Measurements from ENCODE around the gene NOL3. TPM values are rescaled to one million over a fixed set of nuclear protein-coding genes. Genes with fewer than 3 reads are reported as not detected.
"Not testable (repeated sequence)": the region's sequence is repeated elsewhere in the genome, so short reads cannot be mapped to it uniquely, and the experiment has no call there.

NOL3 gene
- total RNA-seq (2.3 TPM), polyA plus RNA-seq (28.2 TPM)
- long read RNA-seq, donor 1, result 0 reads
- long read RNA-seq, donor 2, result 0 reads
- long read RNA-seq, donor 3, partial matches to known transcripts, result 0 of 1 reads
- long read RNA-seq, donor 3, other reads (novel, unspliced or antisense), result 0 of 1 reads
- long read RNA-seq, donor 4, result 0 reads
- long read RNA-seq, donor 5, partial matches to known transcripts, result 6 of 7 reads
- long read RNA-seq, donor 5, other reads (novel, unspliced or antisense), result 0 of 7 reads
- long read RNA-seq, donor 6, partial matches to known transcripts, result 0 of 1 reads
- long read RNA-seq, donor 6, other reads (novel, unspliced or antisense), result 0 of 1 reads
- long read RNA-seq, donor 7, result 0 reads
- long read RNA-seq, donor 8, result 0 reads
- long read RNA-seq, donor 9, result 0 reads
- long read RNA-seq, donor 10, result 0 reads

- peaks cover 6 to 24% of the 10 kb centered on the region in 2 donors for H3K4me1 ChIP-seq (ENCODE audit: control insufficient read depth in 2 of 2, insufficient read depth in 2 of 2, low read length in 2 of 2)
These were observed at the start of gene NOL3 for GRCh38 chr16:67170168-67170948. Gene NOL3 (plus strand): TSS chr16:67170538.

DNA sequence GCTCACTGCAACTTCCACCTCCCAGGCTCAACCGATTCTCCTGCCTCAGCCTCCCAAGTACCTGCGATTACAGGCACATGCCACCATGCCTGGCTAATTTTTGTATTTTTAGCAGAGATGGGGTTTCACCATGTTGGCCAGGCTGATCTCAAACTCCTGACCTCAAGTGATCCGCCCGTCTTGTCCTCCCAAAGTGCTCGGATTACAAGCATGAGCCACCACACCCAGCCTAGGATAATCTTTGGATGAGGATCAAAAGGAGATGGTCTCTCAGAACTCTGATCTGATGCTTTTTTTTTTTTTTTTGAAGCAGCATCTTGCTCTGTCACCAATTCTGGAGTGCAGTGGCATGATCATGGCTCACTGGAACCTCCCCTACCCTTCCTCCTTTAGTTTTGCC is 47.5 kb upstream of the NOL3 start:
- not testable (repeated sequence) for H3K27me3 ChIP-seq (ENCODE audit: control insufficient read depth in 2 of 2, insufficient read depth in 1 of 2, low read length in 1 of 2); H3K4me3 ChIP-seq (ENCODE audit: low read length in 2 of 2); H3K9me3 ChIP-seq (ENCODE audit: control insufficient read depth in 2 of 2, insufficient read depth in 1 of 2, low read length in 1 of 2); DNase-seq (ENCODE audit: low read depth in 6 of 9, low spot score in 9 of 9); H3K4me1 ChIP-seq (ENCODE audit: control insufficient read depth in 2 of 2, insufficient read depth in 2 of 2, low read length in 2 of 2)
- Histone ChIP-seq H3K36me3 (ENCODE audit: control insufficient read depth in 2 of 2, insufficient read depth in 2 of 2, low read length in 1 of 2) (peaks cover 31 to 35% of the 10 kb centered on the region in 2 donors), H3K27ac (ENCODE audit: low read depth in 1 of 2, low read length in 1 of 2) (peak overlapping the region in 1 of 2 donors; percentile 42)
- WGBS, result 96% methylated on average over 5 of the region's 5 CpGs

More at GRCh38 chr16:67170168-67170948, at the start of gene NOL3:
- Histone ChIP-seq H3K27me3 (ENCODE audit: control insufficient read depth in 2 of 2, insufficient read depth in 1 of 2, low read length in 1 of 2) (peaks cover 87 to 100% of the 10 kb centered on the region in 2 donors), H3K4me3 (ENCODE audit: low read length in 2 of 2) (peak within 1 kb of the TSS in 1 of 2 donors; percentile 35), H3K27ac (ENCODE audit: low read depth in 1 of 2, low read length in 1 of 2) (peak within 1 kb of the TSS; percentile 17 to 72), H3K9me3 (ENCODE audit: control insufficient read depth in 2 of 2, insufficient read depth in 1 of 2, low read length in 1 of 2) (peaks cover 1 to 14% of the 10 kb centered on the region in 2 donors), H3K36me3 (ENCODE audit: control insufficient read depth in 2 of 2, insufficient read depth in 2 of 2, low read length in 1 of 2) (no peaks in the 10 kb centered on the region)
- no peak for DNase-seq (ENCODE audit: low read depth in 6 of 9, low spot score in 9 of 9)
- 2% methylated on average over 50 of the region's 50 CpGs for WGBS

DNA sequence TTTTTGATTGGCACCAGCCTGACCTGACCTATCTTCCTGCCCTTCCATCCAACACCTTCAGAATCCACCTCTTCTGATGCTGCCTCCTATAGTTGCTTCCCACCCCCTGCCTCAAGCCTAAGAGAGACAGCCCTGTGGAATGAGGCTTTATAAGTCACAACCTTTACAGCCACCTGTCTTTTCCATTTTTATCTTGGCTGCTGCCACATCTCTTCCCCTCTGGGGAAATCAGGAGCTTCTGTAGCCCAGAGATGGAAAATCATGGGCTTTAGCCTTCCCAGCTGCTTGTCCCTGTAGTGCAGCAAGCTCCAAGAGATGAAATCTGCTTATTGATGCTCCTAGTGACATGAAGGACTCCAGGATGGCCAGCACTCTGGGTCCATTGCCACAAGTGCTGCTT is 41.9 kb upstream of the NOL3 start:
- peaks cover 25 to 33% of the 10 kb centered on the region in 2 donors for H3K36me3 ChIP-seq (ENCODE audit: control insufficient read depth in 2 of 2, insufficient read depth in 2 of 2, low read length in 1 of 2)

GRCh38 chr16:67128887-67129286 is 41.5 kb upstream of the NOL3 start:
- 98% methylated on average over 3 of the region's 3 CpGs for WGBS

More for the DNA sequence above, 41.9 kb upstream of the NOL3 start:
- H3K4me1 ChIP-seq (ENCODE audit: control insufficient read depth in 2 of 2, insufficient read depth in 2 of 2, low read length in 2 of 2), result no peaks in the 10 kb centered on the region
- no peaks in the 10 kb centered on the region for H3K9me3 ChIP-seq (ENCODE audit: control insufficient read depth in 2 of 2, insufficient read depth in 1 of 2, low read length in 1 of 2)
- H3K4me3 ChIP-seq (ENCODE audit: low read length in 2 of 2), result no peak overlapping the region
- H3K27ac ChIP-seq (ENCODE audit: low read depth in 1 of 2, low read length in 1 of 2), result no peak overlapping the region
- H3K27me3 ChIP-seq (ENCODE audit: control insufficient read depth in 2 of 2, insufficient read depth in 1 of 2, low read length in 1 of 2), result no peaks in the 10 kb centered on the region
- no peak for DNase-seq (ENCODE audit: low read depth in 6 of 9, low spot score in 9 of 9)

GRCh38 chr16:67129422-67129821 is 40.9 kb upstream of the NOL3 start:
- DNase-seq (ENCODE audit: low read depth in 6 of 9, low spot score in 9 of 9), result no peak
- peaks cover 31 to 33% of the 10 kb centered on the region in 2 donors for H3K36me3 ChIP-seq (ENCODE audit: control insufficient read depth in 2 of 2, insufficient read depth in 2 of 2, low read length in 1 of 2)
- no peaks in the 10 kb centered on the region for H3K4me1 ChIP-seq (ENCODE audit: control insufficient read depth in 2 of 2, insufficient read depth in 2 of 2, low read length in 2 of 2)

More at GRCh38 chr16:67128887-67129286, 41.5 kb upstream of the NOL3 start:
- H3K4me3 ChIP-seq (ENCODE audit: low read length in 2 of 2), result no peak overlapping the region
- H3K4me1 ChIP-seq (ENCODE audit: control insufficient read depth in 2 of 2, insufficient read depth in 2 of 2, low read length in 2 of 2), result no peaks in the 10 kb centered on the region
- H3K27ac ChIP-seq (ENCODE audit: low read depth in 1 of 2, low read length in 1 of 2), result no peak overlapping the region
- peaks cover 27 to 31% of the 10 kb centered on the region in 2 donors for H3K36me3 ChIP-seq (ENCODE audit: control insufficient read depth in 2 of 2, insufficient read depth in 2 of 2, low read length in 1 of 2)
- no peak for DNase-seq (ENCODE audit: low read depth in 6 of 9, low spot score in 9 of 9)
- H3K9me3 ChIP-seq (ENCODE audit: control insufficient read depth in 2 of 2, insufficient read depth in 1 of 2, low read length in 1 of 2), result no peaks in the 10 kb centered on the region
- no peaks in the 10 kb centered on the region for H3K27me3 ChIP-seq (ENCODE audit: control insufficient read depth in 2 of 2, insufficient read depth in 1 of 2, low read length in 1 of 2)

GRCh38 chr16:67137605-67138004 is 32.7 kb upstream of the NOL3 start:
- no peak overlapping the region for H3K27ac ChIP-seq (ENCODE audit: low read depth in 1 of 2, low read length in 1 of 2)
- no peaks in the 10 kb centered on the region for H3K4me1 ChIP-seq (ENCODE audit: control insufficient read depth in 2 of 2, insufficient read depth in 2 of 2, low read length in 2 of 2)
- no peaks in the 10 kb centered on the region for H3K9me3 ChIP-seq (ENCODE audit: control insufficient read depth in 2 of 2, insufficient read depth in 1 of 2, low read length in 1 of 2)
- peaks cover 58 to 70% of the 10 kb centered on the region in 2 donors for H3K36me3 ChIP-seq (ENCODE audit: control insufficient read depth in 2 of 2, insufficient read depth in 2 of 2, low read length in 1 of 2)
- no peak overlapping the region for H3K4me3 ChIP-seq (ENCODE audit: low read length in 2 of 2)
- no peaks in the 10 kb centered on the region for H3K27me3 ChIP-seq (ENCODE audit: control insufficient read depth in 2 of 2, insufficient read depth in 1 of 2, low read length in 1 of 2)
- WGBS, result 83% methylated on average over 3 of the region's 3 CpGs
- DNase-seq (ENCODE audit: low read depth in 6 of 9, low spot score in 9 of 9), result no peak

More at GRCh38 chr16:67129422-67129821, 40.9 kb upstream of the NOL3 start:
- Histone ChIP-seq H3K9me3 (ENCODE audit: control insufficient read depth in 2 of 2, insufficient read depth in 1 of 2, low read length in 1 of 2) (no peaks in the 10 kb centered on the region), H3K27ac (ENCODE audit: low read depth in 1 of 2, low read length in 1 of 2) (no peak overlapping the region), H3K27me3 (ENCODE audit: control insufficient read depth in 2 of 2, insufficient read depth in 1 of 2, low read length in 1 of 2) (no peaks in the 10 kb centered on the region), H3K4me3 (ENCODE audit: low read length in 2 of 2) (no peak overlapping the region)
- 98% methylated on average over 3 of the region's 3 CpGs for WGBS

DNA sequence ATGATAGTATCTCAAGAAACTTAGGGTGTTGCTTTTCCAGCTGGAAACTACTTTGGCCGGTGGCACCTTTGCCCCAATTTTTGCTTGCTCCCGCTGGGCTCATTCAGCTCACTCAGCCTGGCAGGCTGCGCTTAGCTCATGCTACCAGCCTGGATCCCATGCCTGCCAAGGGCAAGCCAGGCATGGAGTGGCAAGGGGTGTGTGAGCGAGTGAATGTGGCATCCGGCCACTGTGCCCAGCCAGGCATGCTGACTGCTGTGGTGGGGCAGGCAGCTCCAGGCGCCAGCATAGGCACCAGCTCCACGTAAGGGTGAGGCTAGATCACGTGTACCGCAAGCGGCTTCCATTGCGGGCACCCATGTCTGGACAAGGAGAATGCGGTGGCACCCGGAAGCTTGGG is 28.9 kb upstream of the NOL3 start:
- Histone ChIP-seq H3K27me3 (ENCODE audit: control insufficient read depth in 2 of 2, insufficient read depth in 1 of 2, low read length in 1 of 2) (no peaks in the 10 kb centered on the region), H3K27ac (ENCODE audit: low read depth in 1 of 2, low read length in 1 of 2) (no peak overlapping the region), H3K36me3 (ENCODE audit: control insufficient read depth in 2 of 2, insufficient read depth in 2 of 2, low read length in 1 of 2) (peaks cover 61 to 79% of the 10 kb centered on the region in 2 donors), H3K9me3 (ENCODE audit: control insufficient read depth in 2 of 2, insufficient read depth in 1 of 2, low read length in 1 of 2) (no peaks in the 10 kb centered on the region), H3K4me1 (ENCODE audit: control insufficient read depth in 2 of 2, insufficient read depth in 2 of 2, low read length in 2 of 2) (no peaks in the 10 kb centered on the region), H3K4me3 (ENCODE audit: low read length in 2 of 2) (no peak overlapping the region)
- no peak for DNase-seq (ENCODE audit: low read depth in 6 of 9, low spot score in 9 of 9)
- over 99% methylated on average over 13 of the region's 13 CpGs for WGBS

DNA sequence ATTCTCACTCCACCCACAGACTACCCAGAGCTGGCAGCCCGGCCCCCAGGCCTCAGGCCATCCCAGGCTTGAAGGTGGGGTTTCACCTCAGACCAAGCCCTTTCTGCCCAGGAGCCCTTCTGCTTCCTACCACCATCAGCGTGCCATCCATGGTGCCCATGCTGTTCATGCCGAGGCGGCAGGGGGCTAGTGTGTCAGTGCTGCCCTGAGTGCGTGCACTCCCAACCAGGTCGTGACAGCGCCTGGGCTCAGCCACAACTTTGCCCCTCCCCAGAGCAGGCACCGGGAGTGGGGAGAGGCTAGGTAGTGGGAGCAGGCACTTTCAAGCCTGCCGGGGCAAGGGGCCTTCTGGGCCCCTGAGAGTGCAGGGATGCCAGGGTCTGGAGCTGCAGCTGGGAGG is 28.0 kb upstream of the NOL3 start:
- peaks cover 71 to 84% of the 10 kb centered on the region in 2 donors for H3K36me3 ChIP-seq (ENCODE audit: control insufficient read depth in 2 of 2, insufficient read depth in 2 of 2, low read length in 1 of 2)
- no peak overlapping the region for H3K27ac ChIP-seq (ENCODE audit: low read depth in 1 of 2, low read length in 1 of 2)
- no peaks in the 10 kb centered on the region for H3K27me3 ChIP-seq (ENCODE audit: control insufficient read depth in 2 of 2, insufficient read depth in 1 of 2, low read length in 1 of 2)
- H3K9me3 ChIP-seq (ENCODE audit: control insufficient read depth in 2 of 2, insufficient read depth in 1 of 2, low read length in 1 of 2), result no peaks in the 10 kb centered on the region
- no peaks in the 10 kb centered on the region for H3K4me1 ChIP-seq (ENCODE audit: control insufficient read depth in 2 of 2, insufficient read depth in 2 of 2, low read length in 2 of 2)
- no peak for DNase-seq (ENCODE audit: low read depth in 6 of 9, low spot score in 9 of 9)
- H3K4me3 ChIP-seq (ENCODE audit: low read length in 2 of 2), result no peak overlapping the region
- WGBS, result 97% methylated on average over 9 of the region's 9 CpGs

GRCh38 chr16:67144943-67145342 is 25.4 kb upstream of the NOL3 start:
- no peak for DNase-seq (ENCODE audit: low read depth in 6 of 9, low spot score in 9 of 9)
- Histone ChIP-seq H3K9me3 (ENCODE audit: control insufficient read depth in 2 of 2, insufficient read depth in 1 of 2, low read length in 1 of 2) (peaks cover 3 to 6% of the 10 kb centered on the region in 2 donors), H3K27ac (ENCODE audit: low read depth in 1 of 2, low read length in 1 of 2) (no peak overlapping the region), H3K4me3 (ENCODE audit: low read length in 2 of 2) (no peak overlapping the region), H3K4me1 (ENCODE audit: control insufficient read depth in 2 of 2, insufficient read depth in 2 of 2, low read length in 2 of 2) (peaks cover 0 to 6% of the 10 kb centered on the region in 2 donors), H3K27me3 (ENCODE audit: control insufficient read depth in 2 of 2, insufficient read depth in 1 of 2, low read length in 1 of 2) (peaks cover 7 to 13% of the 10 kb centered on the region in 2 donors), H3K36me3 (ENCODE audit: control insufficient read depth in 2 of 2, insufficient read depth in 2 of 2, low read length in 1 of 2) (peaks cover 77 to 81% of the 10 kb centered on the region in 2 donors)
- 99% methylated on average over 2 of the region's 2 CpGs for WGBS
